Tibial artery (tissue), 4 donors: ENCODE measurements around the gene ADAMTS3.

Experiments
- DNase-seq, 2 donors: peaks; one replicate each; pipeline ENCODE4 v3.0.0-alpha.2; 2019
- H3K27ac ChIP-seq, 2 donors: fragments of 200-600 bp; sonication (generic) in 1 of 2; 1 replicate in 1 of 2; 2 replicates in 1 of 2; pipeline ENCODE4 v1.5.1; 2018 to 2019; ENCODE audit warnings: mild to moderate bottlenecking in 1 of 2
- H3K27me3 ChIP-seq, 2 donors: fragments of 200-600 bp; sonication (generic) in 1 of 2; one replicate each; pipeline versions ENCODE4 v1.5.1 to v1.6.0; 2016 to 2019
- H3K36me3 ChIP-seq, 3 donors: fragments of 200-600 bp; sonication (generic) in 2 of 3; one replicate each; pipeline ENCODE4 v1.5.1; 2016 to 2019; ENCODE audit warnings: mild to moderate bottlenecking in 2 of 3
- H3K4me1 ChIP-seq, 4 donors: fragments of 200-600 bp; sonication (generic) in 2 of 4; 1 replicate in 3 of 4; 2 replicates in 1 of 4; pipeline ENCODE4 v1.5.1; 2016 to 2019
- H3K4me3 ChIP-seq, 2 donors: fragments of 200-600 bp; sonication (generic) in 1 of 2; 1 replicate in 1 of 2; 2 replicates in 1 of 2; pipeline ENCODE4 v1.5.1; 2018 to 2019; ENCODE audit warnings: mild to moderate bottlenecking in 2 of 2
- H3K9me3 ChIP-seq, 3 donors: fragments of 200-600 bp; sonication (generic) in 1 of 3; one replicate each; pipeline ENCODE4 v1.5.1; 2016 to 2019
- intact Hi-C: fragments of 100-400 bp; cut with DNase I; formaldehyde crosslinking; loops from one replicate; pipeline ENCODE4 v1.15.0; 2023; ENCODE audit warnings: low total_unique reads
- TF ChIP-seq, protein P1 (sequence below), 2 experiments: fragments of 200-600 bp in 1 of 2; fragments of 450-650 bp in 1 of 2; IDR thresholded peaks; one replicate each; pipeline ENCODE4 v1.5.1; 2017 to 2019; ENCODE audit warnings: antibody characterized with exemption in 2 of 2, mild to moderate bottlenecking in 1 of 2, moderate library complexity in 1 of 2

The ADAMTS3 gene

DNA sequence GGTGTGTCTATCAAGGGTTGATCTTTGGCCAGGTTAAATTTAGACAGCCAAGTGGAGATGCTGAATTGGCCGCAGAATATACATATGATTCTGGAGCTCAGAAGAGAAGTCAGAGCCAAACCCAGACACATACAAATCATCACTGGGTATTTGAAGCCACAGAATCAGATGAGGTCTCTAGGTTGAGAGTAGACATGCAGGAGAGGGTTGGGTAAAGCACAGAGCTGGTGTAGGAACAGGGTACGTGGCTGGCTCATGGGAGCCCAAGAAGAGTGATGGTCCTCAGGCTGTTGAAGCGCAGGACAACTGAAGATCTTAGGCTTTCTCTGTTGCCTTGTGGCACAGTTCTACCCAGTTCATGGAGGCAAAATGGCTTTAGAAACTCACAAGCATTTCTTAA lies 37.7 kb downstream of the ADAMTS3 start:
- intact Hi-C loops = no loop called here
- no peak for DNase-seq

GRCh38 chr4:72529148-72529822 lies 39.7 kb downstream of the ADAMTS3 start:
- TF ChIP-seq, protein P1, sequence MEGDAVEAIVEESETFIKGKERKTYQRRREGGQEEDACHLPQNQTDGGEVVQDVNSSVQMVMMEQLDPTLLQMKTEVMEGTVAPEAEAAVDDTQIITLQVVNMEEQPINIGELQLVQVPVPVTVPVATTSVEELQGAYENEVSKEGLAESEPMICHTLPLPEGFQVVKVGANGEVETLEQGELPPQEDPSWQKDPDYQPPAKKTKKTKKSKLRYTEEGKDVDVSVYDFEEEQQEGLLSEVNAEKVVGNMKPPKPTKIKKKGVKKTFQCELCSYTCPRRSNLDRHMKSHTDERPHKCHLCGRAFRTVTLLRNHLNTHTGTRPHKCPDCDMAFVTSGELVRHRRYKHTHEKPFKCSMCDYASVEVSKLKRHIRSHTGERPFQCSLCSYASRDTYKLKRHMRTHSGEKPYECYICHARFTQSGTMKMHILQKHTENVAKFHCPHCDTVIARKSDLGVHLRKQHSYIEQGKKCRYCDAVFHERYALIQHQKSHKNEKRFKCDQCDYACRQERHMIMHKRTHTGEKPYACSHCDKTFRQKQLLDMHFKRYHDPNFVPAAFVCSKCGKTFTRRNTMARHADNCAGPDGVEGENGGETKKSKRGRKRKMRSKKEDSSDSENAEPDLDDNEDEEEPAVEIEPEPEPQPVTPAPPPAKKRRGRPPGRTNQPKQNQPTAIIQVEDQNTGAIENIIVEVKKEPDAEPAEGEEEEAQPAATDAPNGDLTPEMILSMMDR (IDR thresholded peaks at IDR 0.05) = no peak
- no peak overlapping the region for H3K27ac ChIP-seq
- no peaks in the 10 kb centered on the region for H3K36me3 ChIP-seq
- no peaks in the 10 kb centered on the region for H3K9me3 ChIP-seq
- intact Hi-C loops = no loop called here
- H3K4me3 ChIP-seq = no peak overlapping the region
- peaks cover 0 to 28% (median 12%) of the 10 kb centered on the region in 4 donors for H3K4me1 ChIP-seq
- DNase-seq = no peak
- no peaks in the 10 kb centered on the region for H3K27me3 ChIP-seq

More for the DNA sequence above, 37.7 kb downstream of the ADAMTS3 start:
- Histone ChIP-seq H3K36me3 (no peaks in the 10 kb centered on the region), H3K4me3 (no peak overlapping the region), H3K27me3 (no peaks in the 10 kb centered on the region), H3K27ac (no peak overlapping the region), H3K9me3 (no peaks in the 10 kb centered on the region), H3K4me1 (peaks cover 0 to 17% (median 7%) of the 10 kb centered on the region in 4 donors)
- TF ChIP-seq, protein P1 (IDR thresholded peaks at IDR 0.05) = no peak

DNA sequence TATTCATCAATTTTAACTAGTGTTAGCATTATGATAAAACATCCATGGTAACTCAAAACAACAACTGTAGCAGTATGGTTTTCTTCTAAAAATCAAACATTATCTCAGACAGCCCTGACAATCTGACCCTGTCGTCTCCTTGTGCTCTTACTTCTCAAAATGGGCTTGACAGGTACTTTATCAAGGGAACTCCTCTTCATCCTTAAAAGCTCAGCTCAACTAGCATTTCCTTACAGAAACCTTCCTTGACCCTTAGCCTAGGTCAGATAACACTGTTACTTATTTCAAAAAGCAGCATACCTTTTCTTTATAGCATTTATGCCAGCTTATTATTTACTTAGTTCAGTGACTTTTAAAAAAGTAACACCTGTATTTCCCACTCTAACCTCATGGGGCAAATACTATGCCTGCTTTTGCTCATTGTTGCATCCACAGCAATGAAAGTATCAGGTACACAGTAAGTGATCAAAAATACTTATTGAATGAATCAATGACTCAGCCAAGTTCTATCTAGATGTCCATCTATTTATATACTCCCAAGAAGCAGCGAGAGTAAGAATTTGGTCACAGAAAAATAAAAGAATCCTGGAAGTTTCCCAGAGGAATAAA lies 41.9 kb downstream of the ADAMTS3 start:
- H3K4me1 ChIP-seq = peaks cover 0 to 28% (median 12%) of the 10 kb centered on the region in 4 donors
- TF ChIP-seq, protein P1 (IDR thresholded peaks at IDR 0.05) = no peak
- DNase-seq = no peak
- H3K27ac ChIP-seq = peak overlapping the region in 1 of 2 donors; percentile 1
- H3K36me3 ChIP-seq = no peaks in the 10 kb centered on the region
- H3K27me3 ChIP-seq = no peaks in the 10 kb centered on the region
- no peak overlapping the region for H3K4me3 ChIP-seq
- intact Hi-C loops = no loop called here
- no peaks in the 10 kb centered on the region for H3K9me3 ChIP-seq

DNA sequence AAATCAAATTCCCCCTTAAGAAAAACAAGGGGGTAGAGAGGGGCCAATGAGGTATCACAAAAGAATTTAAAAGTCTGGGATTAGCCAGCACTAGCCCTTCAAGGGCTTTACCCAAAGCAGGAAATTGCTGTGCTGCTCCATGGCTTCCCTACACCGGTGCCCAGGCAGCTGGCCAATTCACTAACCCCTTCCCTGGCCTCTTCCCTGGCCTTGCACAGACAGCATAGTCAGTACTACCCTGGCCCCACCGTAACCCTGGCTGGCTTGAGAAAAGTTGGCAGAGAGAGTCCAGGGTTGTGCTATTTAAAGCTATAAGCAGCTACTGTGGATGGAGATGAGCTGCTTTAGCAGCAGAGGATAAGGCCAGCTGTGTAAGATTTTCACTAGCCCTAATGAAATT lies 43.1 kb downstream of the ADAMTS3 start:
- Histone ChIP-seq H3K36me3 (no peaks in the 10 kb centered on the region), H3K4me1 (peaks cover 0 to 28% (median 12%) of the 10 kb centered on the region in 4 donors), H3K4me3 (no peak overlapping the region), H3K27me3 (no peaks in the 10 kb centered on the region), H3K9me3 (no peaks in the 10 kb centered on the region), H3K27ac (peak overlapping the region in 1 of 2 donors; percentile 18)
- intact Hi-C loops = no loop called here
- peak; percentile 28 to 79 for DNase-seq
- TF ChIP-seq, protein P1 (IDR thresholded peaks at IDR 0.05) = no peak

DNA sequence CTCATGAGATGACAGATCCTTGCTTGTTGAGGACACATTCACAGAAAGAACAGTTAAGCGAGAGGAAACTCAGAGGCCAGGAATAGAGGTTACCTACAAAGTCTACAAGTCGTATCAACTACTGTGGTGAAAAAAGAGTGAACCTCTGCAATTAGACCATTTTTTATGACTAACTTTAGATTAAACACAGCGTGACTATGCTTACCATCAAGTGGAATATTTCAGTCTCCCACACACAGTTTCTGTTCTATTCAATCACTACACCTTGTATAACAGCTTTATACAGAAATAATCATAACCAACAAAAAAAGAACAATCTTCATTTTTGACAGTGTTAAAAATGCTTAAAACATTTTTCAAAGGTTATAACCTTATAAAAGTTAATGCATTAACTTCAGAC lies 46.6 kb downstream of the ADAMTS3 start:
- Histone ChIP-seq H3K27ac (no peak overlapping the region), H3K4me3 (no peak overlapping the region), H3K9me3 (no peaks in the 10 kb centered on the region), H3K27me3 (no peaks in the 10 kb centered on the region), H3K36me3 (no peaks in the 10 kb centered on the region), H3K4me1 (peaks cover 0 to 21% (median 10%) of the 10 kb centered on the region in 4 donors)
- DNase-seq = no peak
- intact Hi-C loops = no loop called here
- TF ChIP-seq, protein P1 (IDR thresholded peaks at IDR 0.05) = no peak
